Gastrocnemius medialis (tissue), 4 donors: ENCODE data around the gene PEMT. TPM values are rescaled to one million over a fixed set of nuclear protein-coding genes. Genes with fewer than 3 reads are reported as not detected.
A peak's percentile ranks its signal among the peaks of the same experiment; 100 is the strongest.

Source experiments
- ATAC-seq, 2 donors: fragments of 150-250 bp; one replicate each; pipeline ENCODE4 v1.9.1; 2016
- DNase-seq, 2 donors: peaks; one replicate each; pipeline ENCODE4 v3.0.0-alpha.2; 2019
- H3K27ac ChIP-seq, 4 donors: fragments of 200-600 bp; sonication (generic); 1 replicate in 1 of 4; 2 replicates in 3 of 4; pipeline ENCODE4 v1.5.1; 2016 to 2018; ENCODE audit warnings: mild to moderate bottlenecking in 2 of 4, moderate library complexity in 1 of 4
- H3K27me3 ChIP-seq, 3 donors: fragments of 200-600 bp; sonication (generic) in 2 of 3; 1 replicate in 1 of 3; 2 replicates in 2 of 3; pipeline versions ENCODE4 v1.5.1 to v1.6.0; 2016 to 2019; ENCODE audit warnings: mild to moderate bottlenecking in 1 of 3, moderate library complexity in 1 of 3
- H3K36me3 ChIP-seq, 2 donors: fragments of 200-600 bp; sonication (generic) in 1 of 2; one replicate each; pipeline ENCODE4 v1.5.1; 2017 to 2018
- H3K4me1 ChIP-seq, 2 donors: fragments of 200-600 bp; sonication (generic) in 1 of 2; one replicate each; pipeline ENCODE4 v1.5.1; 2016 to 2017; ENCODE audit warnings: mild to moderate bottlenecking in 2 of 2
- H3K4me3 ChIP-seq, 4 donors: fragments of 200-600 bp; sonication (generic) in 3 of 4; 1 replicate in 1 of 4; 2 replicates in 3 of 4; pipeline ENCODE4 v1.5.1; 2016 to 2019; ENCODE audit warnings: mild to moderate bottlenecking in 2 of 4
- H3K9me3 ChIP-seq, 3 donors: fragments of 200-600 bp; sonication (generic) in 2 of 3; 1 replicate in 1 of 3; 2 replicates in 2 of 3; pipeline ENCODE4 v1.5.1; 2016 to 2019
- POLR2A ChIP-seq, 2 donors: fragments of 450-650 bp; IDR thresholded peaks; one replicate each; pipeline ENCODE4 v1.6.1; 2017; ENCODE audit warnings: antibody characterized with exemption in 2 of 2, mild to moderate bottlenecking in 2 of 2, moderate library complexity in 2 of 2
- in situ Hi-C, 4 donors: fragments of 200-750 bp; cut with MboI; loops; one replicate each; pipeline versions ENCODE4 v1.15.0 to v1.8.0; 2017; ENCODE audit warnings: low sequenced_read_pairs in 4 of 4
- intact Hi-C: fragments of 100-400 bp; cut with DNase I; formaldehyde crosslinking; loops from one replicate; pipeline ENCODE4 v1.15.1; 2023; ENCODE audit warnings: low total_unique reads
- total RNA-seq, 4 donors: library from RNA; depleted of rRNA; stranded (reverse); fragments of >200 nt; gene quantifications; one replicate each; pipeline versions ENCODE4 v1.1.0 to v1.2.3, GENCODE V29; 2016
- TF ChIP-seq, protein P1 (sequence below), 5 experiments: fragments of 450-650 bp in 3 of 5; fragments of 200-600 bp in 2 of 5; sonication (generic) in 2 of 5; IDR thresholded peaks in 4 of 5; conservative IDR thresholded peaks in 1 of 5; 1 replicate in 4 of 5; 2 replicates in 1 of 5; pipeline ENCODE4 v1.5.1; 2016 to 2019; ENCODE audit warnings: antibody characterized with exemption in 5 of 5, mild to moderate bottlenecking in 3 of 5, moderate library complexity in 3 of 5

PEMT gene
- total RNA-seq, 4 donors from 2014 or later = 32.8 to 48.2 (median 34.2) TPM

- Histone ChIP-seq H3K27ac (peak overlapping the region in 1 of 4 donors; percentile 20), H3K27me3 (no peaks in the 10 kb centered on the region), H3K36me3 (no peaks in the 10 kb centered on the region), H3K9me3 (no peaks in the 10 kb centered on the region), H3K4me3 (no peak overlapping the region), H3K4me1 (peaks cover 49% of the 10 kb centered on the region in 2 donors)
- no peak for DNase-seq
- intact Hi-C loops = loop anchor here (10.0 kb wide), 1 partner anchor 519 kb away; the partner anchor contains the start of gene MPRIP
- in situ Hi-C loops = no loop called here
- no peak for ATAC-seq
- TF ChIP-seq POLR2A (IDR thresholded peaks at IDR 0.05) = no peak
- TF ChIP-seq, protein P1, sequence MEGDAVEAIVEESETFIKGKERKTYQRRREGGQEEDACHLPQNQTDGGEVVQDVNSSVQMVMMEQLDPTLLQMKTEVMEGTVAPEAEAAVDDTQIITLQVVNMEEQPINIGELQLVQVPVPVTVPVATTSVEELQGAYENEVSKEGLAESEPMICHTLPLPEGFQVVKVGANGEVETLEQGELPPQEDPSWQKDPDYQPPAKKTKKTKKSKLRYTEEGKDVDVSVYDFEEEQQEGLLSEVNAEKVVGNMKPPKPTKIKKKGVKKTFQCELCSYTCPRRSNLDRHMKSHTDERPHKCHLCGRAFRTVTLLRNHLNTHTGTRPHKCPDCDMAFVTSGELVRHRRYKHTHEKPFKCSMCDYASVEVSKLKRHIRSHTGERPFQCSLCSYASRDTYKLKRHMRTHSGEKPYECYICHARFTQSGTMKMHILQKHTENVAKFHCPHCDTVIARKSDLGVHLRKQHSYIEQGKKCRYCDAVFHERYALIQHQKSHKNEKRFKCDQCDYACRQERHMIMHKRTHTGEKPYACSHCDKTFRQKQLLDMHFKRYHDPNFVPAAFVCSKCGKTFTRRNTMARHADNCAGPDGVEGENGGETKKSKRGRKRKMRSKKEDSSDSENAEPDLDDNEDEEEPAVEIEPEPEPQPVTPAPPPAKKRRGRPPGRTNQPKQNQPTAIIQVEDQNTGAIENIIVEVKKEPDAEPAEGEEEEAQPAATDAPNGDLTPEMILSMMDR (IDR thresholded peaks at IDR 0.05 in 4 of 5, conservative IDR thresholded peaks at IDR 0.05 in 1 of 5) = no peak
Observed at GRCh38 chr17:17563530-17563929, 28.0 kb downstream of the PEMT start.

GRCh38 chr17:17562146-17562511, 29.4 kb downstream of the PEMT start:
- ATAC-seq (peak; percentile 10 to 20), DNase-seq (no peak)
- TF ChIP-seq, protein P1 (IDR thresholded peaks at IDR 0.05 in 4 of 5, conservative IDR thresholded peaks at IDR 0.05 in 1 of 5) = no peak
- TF ChIP-seq POLR2A (IDR thresholded peaks at IDR 0.05) = no peak
- Histone ChIP-seq H3K9me3 (no peaks in the 10 kb centered on the region), H3K4me3 (no peak overlapping the region), H3K27me3 (no peaks in the 10 kb centered on the region), H3K36me3 (no peaks in the 10 kb centered on the region), H3K27ac (peak overlapping the region; percentile 52 to 81 (median 70)), H3K4me1 (peaks cover 42 to 50% of the 10 kb centered on the region in 2 donors)
- in situ Hi-C loops (no loop called here), intact Hi-C loops (loop anchor here (10.0 kb wide), 1 partner anchor 517 kb away; the partner anchor contains the start of gene MPRIP)

GRCh38 chr17:17561408-17562145, 29.9 kb downstream of the PEMT start:
- intact Hi-C loops = loop anchor here (10.0 kb wide), 1 partner anchor 517 kb away; the partner anchor contains the start of gene MPRIP
- in situ Hi-C loops = no loop called here
- Histone ChIP-seq H3K9me3 (no peaks in the 10 kb centered on the region), H3K27ac (peak overlapping the region; percentile 52 to 81 (median 70)), H3K4me3 (no peak overlapping the region), H3K27me3 (no peaks in the 10 kb centered on the region), H3K36me3 (no peaks in the 10 kb centered on the region), H3K4me1 (peaks cover 37 to 46% of the 10 kb centered on the region in 2 donors)
- TF ChIP-seq, protein P1 (IDR thresholded peaks at IDR 0.05 in 4 of 5, conservative IDR thresholded peaks at IDR 0.05 in 1 of 5) = no peak
- no peak for TF ChIP-seq POLR2A (IDR thresholded peaks at IDR 0.05)
- DNase-seq (peak; percentile 53 to 67), ATAC-seq (peak; percentile 39 to 49)

GRCh38 chr17:17560975-17561374, 30.5 kb downstream of the PEMT start:
- Histone ChIP-seq H3K4me1 (peaks cover 31 to 40% of the 10 kb centered on the region in 2 donors), H3K36me3 (no peaks in the 10 kb centered on the region), H3K9me3 (no peaks in the 10 kb centered on the region), H3K27me3 (no peaks in the 10 kb centered on the region), H3K27ac (peak overlapping the region; percentile 52 to 81 (median 70)), H3K4me3 (no peak overlapping the region)
- TF ChIP-seq, protein P1 (IDR thresholded peaks at IDR 0.05 in 4 of 5, conservative IDR thresholded peaks at IDR 0.05 in 1 of 5) = no peak
- TF ChIP-seq POLR2A (IDR thresholded peaks at IDR 0.05) = no peak
- intact Hi-C loops (loop anchor here (10.0 kb wide), 1 partner anchor 516 kb away; the partner anchor contains the start of gene MPRIP), in situ Hi-C loops (no loop called here)
- ATAC-seq = no peak
- no peak for DNase-seq
